Epithelial cell of proximal tubule (primary cell): ENCODE results near the gene FHOD3. TPM values are rescaled to one million over a fixed set of nuclear protein-coding genes. Genes with fewer than 3 reads are reported as not detected.

Experiments used
- DNase-seq: peaks from one replicate; pipeline ENCODE4 v3.0.0-alpha.2; 2011; ENCODE audit warnings: low read depth
- H3K4me3 ChIP-seq: 2 replicates; pipeline ENCODE4 v1.5.1; 2011; ENCODE audit warnings: low read depth, mild to moderate bottlenecking, low read length
- total RNA-seq: library from RNA; depleted of rRNA; stranded (reverse); fragments of >200 nt; gene quantifications from 2 replicates; pipeline ENCODE4 v1.2.3, GENCODE V29; 2015
- TF ChIP-seq, protein P1 (sequence below): conservative IDR thresholded peaks from 2 replicates; pipeline ENCODE4 v1.5.1; 2012; ENCODE audit warnings: low read depth, mild to moderate bottlenecking, low read length

The FHOD3 gene
- total RNA-seq, 1 donor from 2014 or later, result 27.3 TPM

DNA sequence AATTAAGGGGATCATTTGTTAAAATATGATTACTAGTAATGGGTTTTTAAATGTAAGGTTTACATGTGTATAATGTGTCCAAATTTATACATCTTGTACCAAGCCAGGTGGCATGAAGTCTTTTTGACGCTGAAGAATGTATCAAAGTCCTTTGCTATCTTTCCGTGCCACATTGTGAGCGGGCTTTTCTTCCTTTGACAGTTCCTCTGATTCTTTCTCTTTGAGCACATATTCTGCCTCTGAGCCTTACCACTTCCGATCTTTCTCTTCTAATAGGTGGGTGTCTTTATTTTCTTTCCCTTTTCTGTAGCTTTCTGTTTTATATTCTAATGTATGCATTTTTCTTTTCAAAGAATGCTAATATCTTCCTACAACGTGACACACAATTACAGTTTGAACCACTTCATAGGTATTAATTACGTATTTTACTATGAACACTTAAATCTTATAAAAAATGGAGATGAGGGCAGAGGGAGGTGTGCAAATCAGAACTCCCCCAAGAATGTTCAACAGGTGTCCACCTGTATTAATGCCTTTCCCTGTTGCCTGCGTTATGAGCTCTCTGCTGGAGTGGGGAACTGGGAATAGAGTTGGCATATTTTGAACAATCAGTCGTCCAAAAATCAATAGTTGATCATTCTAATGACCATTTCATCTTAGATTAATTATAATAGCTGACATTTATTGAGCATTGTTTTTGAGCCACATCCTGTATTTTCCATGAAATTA lies 355.8 kb downstream of the FHOD3 start:
- no peak for DNase-seq
- no peak overlapping the region for H3K4me3 ChIP-seq
- TF ChIP-seq, protein P1, sequence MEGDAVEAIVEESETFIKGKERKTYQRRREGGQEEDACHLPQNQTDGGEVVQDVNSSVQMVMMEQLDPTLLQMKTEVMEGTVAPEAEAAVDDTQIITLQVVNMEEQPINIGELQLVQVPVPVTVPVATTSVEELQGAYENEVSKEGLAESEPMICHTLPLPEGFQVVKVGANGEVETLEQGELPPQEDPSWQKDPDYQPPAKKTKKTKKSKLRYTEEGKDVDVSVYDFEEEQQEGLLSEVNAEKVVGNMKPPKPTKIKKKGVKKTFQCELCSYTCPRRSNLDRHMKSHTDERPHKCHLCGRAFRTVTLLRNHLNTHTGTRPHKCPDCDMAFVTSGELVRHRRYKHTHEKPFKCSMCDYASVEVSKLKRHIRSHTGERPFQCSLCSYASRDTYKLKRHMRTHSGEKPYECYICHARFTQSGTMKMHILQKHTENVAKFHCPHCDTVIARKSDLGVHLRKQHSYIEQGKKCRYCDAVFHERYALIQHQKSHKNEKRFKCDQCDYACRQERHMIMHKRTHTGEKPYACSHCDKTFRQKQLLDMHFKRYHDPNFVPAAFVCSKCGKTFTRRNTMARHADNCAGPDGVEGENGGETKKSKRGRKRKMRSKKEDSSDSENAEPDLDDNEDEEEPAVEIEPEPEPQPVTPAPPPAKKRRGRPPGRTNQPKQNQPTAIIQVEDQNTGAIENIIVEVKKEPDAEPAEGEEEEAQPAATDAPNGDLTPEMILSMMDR, result no peak

DNA sequence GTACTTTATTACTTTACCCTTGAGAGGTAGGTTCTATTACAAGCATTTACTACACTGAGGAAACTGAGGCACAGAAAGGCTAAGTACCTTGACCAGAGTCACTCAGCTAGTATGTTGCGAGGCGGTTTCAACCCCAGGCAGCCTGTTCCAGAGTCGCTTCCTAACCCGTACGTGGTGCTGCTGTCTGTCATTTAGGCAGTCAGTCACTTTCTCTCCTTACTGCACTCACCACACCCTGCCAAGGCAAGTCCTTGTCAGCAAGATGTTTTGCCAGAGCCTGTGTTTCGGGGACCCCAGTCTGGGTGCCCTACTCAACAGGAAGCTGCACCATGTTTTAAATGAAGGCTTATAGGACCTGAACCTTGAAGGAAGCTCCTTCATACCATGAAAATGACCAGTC lies 356.4 kb downstream of the FHOD3 start:
- no peak overlapping the region for H3K4me3 ChIP-seq
- TF ChIP-seq, protein P1, result no peak
- no peak for DNase-seq

DNA sequence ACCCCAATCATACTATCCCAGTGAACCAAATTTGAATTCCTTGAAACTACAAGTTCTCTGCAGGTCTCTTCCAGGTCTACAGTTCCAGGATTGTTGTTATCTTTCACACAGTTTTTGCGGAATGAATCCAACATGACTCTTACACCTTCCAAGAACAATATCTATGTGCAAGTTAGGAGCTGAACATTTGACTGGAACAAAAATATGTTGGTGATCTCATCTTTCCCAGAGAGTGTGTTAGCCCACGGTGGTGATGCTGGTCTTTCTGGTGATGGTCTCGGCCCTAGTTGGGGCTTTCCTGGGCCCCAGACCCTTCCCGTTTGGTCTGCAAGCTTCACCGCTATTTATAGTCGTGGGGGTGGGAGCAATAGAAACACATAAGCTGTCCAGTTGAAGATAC lies 357.6 kb downstream of the FHOD3 start:
- no peak overlapping the region for H3K4me3 ChIP-seq
- no peak for DNase-seq
- TF ChIP-seq, protein P1, result no peak

DNA sequence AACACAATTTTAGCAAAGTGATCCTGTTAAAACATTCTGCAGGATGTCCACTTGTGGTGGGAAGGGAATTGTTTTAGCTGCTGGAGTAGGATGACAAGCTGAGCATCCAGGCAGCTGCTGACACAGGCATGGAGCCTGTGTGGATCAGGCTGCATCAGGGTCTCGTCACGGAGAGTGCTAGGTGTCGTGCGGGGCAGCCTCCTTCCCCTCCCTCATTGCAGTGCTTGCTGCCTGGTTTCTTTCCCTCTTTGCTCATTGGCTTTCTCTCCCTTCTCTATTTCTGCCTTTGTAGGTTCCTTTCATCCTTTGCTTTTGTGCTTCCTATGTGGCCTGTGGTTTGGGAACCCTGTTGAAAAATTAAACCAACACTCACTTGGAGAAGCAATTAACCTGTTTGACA lies 358.4 kb downstream of the FHOD3 start:
- TF ChIP-seq, protein P1, result no peak
- no peak for DNase-seq
- no peak overlapping the region for H3K4me3 ChIP-seq

DNA sequence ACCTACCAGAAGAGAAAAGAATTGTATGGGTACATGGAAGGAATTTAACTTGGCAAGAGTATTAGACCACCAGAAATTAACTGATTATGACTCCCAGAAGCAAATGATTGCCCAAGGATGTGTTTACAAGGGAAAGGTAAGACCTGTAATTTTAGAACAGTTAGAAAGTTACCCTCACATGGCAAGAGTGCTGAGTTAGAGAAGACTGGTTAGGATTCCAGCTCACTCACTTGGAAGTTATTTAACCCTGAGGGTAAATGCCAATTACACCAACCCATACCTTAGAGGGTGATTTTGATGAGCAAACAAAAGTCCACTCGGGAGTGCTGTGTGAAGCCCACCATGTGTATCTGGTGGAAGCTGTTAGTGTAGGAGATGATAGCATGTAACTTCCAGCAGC lies 361.1 kb downstream of the FHOD3 start:
- TF ChIP-seq, protein P1, result no peak
- H3K4me3 ChIP-seq, result no peak overlapping the region
- no peak for DNase-seq

DNA sequence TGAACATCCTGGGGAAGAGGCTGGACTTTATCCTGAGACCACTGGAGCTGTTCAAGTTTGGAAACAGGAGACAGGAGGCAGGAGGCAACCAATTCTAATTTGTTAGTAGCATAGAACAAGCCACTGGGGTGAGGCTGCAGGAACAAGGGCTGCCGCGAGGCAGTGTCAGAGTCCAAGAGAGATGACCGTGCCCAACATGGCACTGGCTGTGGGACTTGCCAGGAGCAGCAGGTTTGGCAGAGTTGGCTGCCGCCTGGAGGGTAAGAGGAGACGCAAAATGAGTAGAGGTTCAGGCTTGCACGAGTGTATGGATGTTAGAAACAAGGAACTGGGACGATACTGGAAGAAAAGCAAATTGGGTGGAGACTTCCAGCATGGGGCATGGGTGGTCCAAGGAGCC lies 362.8 kb downstream of the FHOD3 start:
- no peak overlapping the region for H3K4me3 ChIP-seq
- TF ChIP-seq, protein P1, result no peak
- DNase-seq, result no peak

DNA sequence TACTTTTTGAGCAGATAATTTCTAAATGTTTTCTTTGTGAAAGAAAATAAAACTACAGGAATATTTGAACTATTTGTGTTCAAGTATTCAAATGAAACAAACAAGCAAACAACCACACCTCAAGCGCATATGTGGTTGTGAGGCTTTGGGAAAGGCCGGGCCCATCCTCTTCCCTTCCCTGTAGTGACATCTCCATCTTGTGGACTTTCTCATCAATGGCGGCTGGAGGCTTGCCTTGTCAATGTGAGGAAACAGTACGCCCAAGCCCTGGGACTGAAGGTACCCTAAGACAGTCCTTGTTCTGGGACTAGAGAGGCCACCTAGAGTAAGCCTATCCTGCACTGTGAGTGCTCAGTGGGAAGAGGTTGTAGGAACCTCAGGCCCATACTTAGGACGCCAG lies 364.5 kb downstream of the FHOD3 start:
- DNase-seq, result no peak
- TF ChIP-seq, protein P1, result peak; percentile 25
- no peak overlapping the region for H3K4me3 ChIP-seq
